Smooth muscle cell of the umbilical artery (primary cell): Measurements from ENCODE around the gene ANKRD31. TPM values are rescaled to one million over a fixed set of nuclear protein-coding genes. Genes with fewer than 3 reads are reported as not detected.

ENCODE experiments used
- total RNA-seq: library from RNA; depleted of rRNA; stranded (reverse); fragments of >200 nt; gene quantifications from 2 replicates; pipeline ENCODE4 v1.2.3, GENCODE V29; 2014

Gene ANKRD31
- total RNA-seq: under 0.01 and 0.14 TPM in 2 replicates

GRCh38 chr5:75236322-75237316 lies at the start of gene ANKRD31:
Gene ANKRD31 (minus strand): TSS chr5:75236878. CDS start chr5:75236686, 192 bp downstream.

DNA sequence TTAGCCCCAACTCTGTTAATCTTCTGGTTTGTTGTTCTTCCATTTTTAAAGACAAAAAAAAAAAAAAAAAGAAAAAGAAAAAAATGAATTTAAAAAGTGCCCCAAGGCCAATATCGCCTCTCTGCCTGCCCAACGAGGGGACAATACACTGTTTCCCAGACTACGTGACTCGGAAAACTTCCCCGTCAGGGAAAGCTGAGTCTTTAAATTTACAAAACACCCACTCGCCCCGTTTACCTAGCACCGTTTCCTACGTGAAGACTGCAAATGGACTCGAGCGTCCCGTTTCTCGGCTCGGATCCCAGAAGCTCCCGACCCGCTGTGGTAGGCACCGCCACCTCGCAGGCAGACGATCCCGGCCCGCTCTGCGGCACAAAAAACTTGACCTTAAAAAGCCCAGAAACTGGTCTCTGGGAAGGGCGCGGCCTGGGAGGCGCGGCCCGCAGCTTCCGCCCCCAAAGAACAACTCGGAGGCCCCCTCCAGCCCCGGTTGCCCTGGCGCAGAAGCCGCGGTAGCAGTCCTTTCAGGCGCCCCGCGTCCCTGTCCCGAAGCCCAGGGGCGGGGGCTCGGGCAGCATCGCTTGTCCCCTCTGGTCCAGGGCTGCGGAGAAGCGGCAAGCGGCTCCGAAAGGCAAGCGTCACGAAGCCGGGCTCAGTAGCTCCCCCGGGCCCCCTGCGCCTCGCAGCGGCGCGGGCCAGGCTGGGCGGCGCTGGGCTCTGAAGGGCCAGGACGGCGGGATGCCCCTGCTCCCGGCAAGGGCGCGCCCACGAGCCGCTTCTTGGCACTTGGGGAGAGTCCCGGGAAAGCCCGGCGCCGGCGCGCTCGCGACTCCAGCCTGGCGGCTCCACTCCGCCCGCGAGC lies 184.3 kb downstream of the ANKRD31 start, which contains the start of gene GCNT4:
Gene GCNT4 (minus strand): TSS at position 367 of the 862 bp plus-strand sequence. CDS start 22,521 bp downstream, outside the sequence.

Other genes starting within 250 kb of the ANKRD31 start
- 0.23 and 0.59 TPM in 2 replicates for gene GCNT4, start 184.3 kb downstream of the ANKRD31 start, total RNA-seq
- gene HMGCR, start 100.3 kb upstream of the ANKRD31 start, total RNA-seq: 145 and 235 TPM in 2 replicates